Ascending aorta (tissue), 2 donors: ENCODE data around the gene GRK5. TPM values are rescaled to one million over a fixed set of nuclear protein-coding genes. Genes with fewer than 3 reads are reported as not detected.

Source experiments
- DNase-seq, 2 donors: peaks; one replicate each; pipeline ENCODE4 v3.0.0-alpha.2; 2019; ENCODE audit warnings: low spot score in 2 of 2
- H3K27ac ChIP-seq, 2 donors: fragments of 200-600 bp; sonication (generic); one replicate each; pipeline ENCODE4 v1.5.1; 2016 to 2017; ENCODE audit warnings: mild to moderate bottlenecking in 1 of 2
- H3K27me3 ChIP-seq: fragments of 200-600 bp; sonication (generic); one replicate; pipeline ENCODE4 v1.5.1; 2017
- H3K36me3 ChIP-seq, 2 donors: fragments of 200-600 bp; sonication (generic); one replicate each; pipeline ENCODE4 v1.5.1; 2016
- H3K4me1 ChIP-seq, 2 donors: fragments of 200-600 bp; sonication (generic); one replicate each; pipeline ENCODE4 v1.5.1; 2016 to 2017; ENCODE audit warnings: mild to moderate bottlenecking in 1 of 2
- H3K4me3 ChIP-seq, 2 donors: fragments of 200-600 bp; sonication (generic); one replicate each; pipeline ENCODE4 v1.5.1; 2016 to 2017; ENCODE audit warnings: mild to moderate bottlenecking in 1 of 2
- H3K9me3 ChIP-seq, 2 donors: fragments of 200-600 bp; sonication (generic); one replicate each; pipeline ENCODE4 v1.5.1; 2016
- CTCF ChIP-seq, 3 experiments: fragments of 200-600 bp in 2 of 3; fragments of 450-650 bp in 1 of 3; sonication (generic) in 2 of 3; IDR thresholded peaks; one replicate each; pipeline ENCODE4 v1.5.1; 2016 to 2019; ENCODE audit warnings: antibody characterized with exemption in 3 of 3, mild to moderate bottlenecking in 1 of 3, moderate library complexity in 1 of 3
- intact Hi-C: fragments of 100-400 bp; cut with DNase I; formaldehyde crosslinking; loops from one replicate; pipeline ENCODE4 v1.15.1; 2023
- total RNA-seq: library from RNA; depleted of rRNA; stranded (reverse); fragments of >200 nt; gene quantifications from one replicate; pipeline ENCODE4 v1.1.0, GENCODE V29; 2016

GRK5 gene
- total RNA-seq, 1 donor from 2014 or later: 75.5 TPM

GRCh38 chr10:119497243-119497642, 289.9 kb downstream of the GRK5 start:
- Histone ChIP-seq H3K27me3 (no peaks in the 10 kb centered on the region), H3K27ac (no peak overlapping the region), H3K4me1 (no peaks in the 10 kb centered on the region), H3K36me3 (no peaks in the 10 kb centered on the region), H3K4me3 (no peak overlapping the region), H3K9me3 (no peaks in the 10 kb centered on the region)
- intact Hi-C loops: no loop called here
- DNase-seq: no peak
- TF ChIP-seq CTCF (IDR thresholded peaks at IDR 0.05): no peak

GRCh38 chr10:119498889-119499676, 291.7 kb downstream of the GRK5 start:
- H3K4me1 ChIP-seq: no peaks in the 10 kb centered on the region
- TF ChIP-seq CTCF (IDR thresholded peaks at IDR 0.05): no peak
- no peak overlapping the region for H3K27ac ChIP-seq
- no peak for DNase-seq
- H3K9me3 ChIP-seq: no peaks in the 10 kb centered on the region
- no peaks in the 10 kb centered on the region for H3K27me3 ChIP-seq
- H3K36me3 ChIP-seq: no peaks in the 10 kb centered on the region
- intact Hi-C loops: no loop called here
- H3K4me3 ChIP-seq: no peak overlapping the region

- TF ChIP-seq CTCF (IDR thresholded peaks at IDR 0.05): no peak
- Histone ChIP-seq H3K4me1 (no peaks in the 10 kb centered on the region), H3K4me3 (no peak overlapping the region), H3K27me3 (no peaks in the 10 kb centered on the region), H3K9me3 (no peaks in the 10 kb centered on the region), H3K36me3 (no peaks in the 10 kb centered on the region), H3K27ac (no peak overlapping the region)
- DNase-seq: no peak
- intact Hi-C loops: no loop called here
These were observed 292.3 kb downstream of the GRK5 start for GRCh38 chr10:119499677-119500002.

- intact Hi-C loops: no loop called here
- H3K4me3 ChIP-seq: no peak overlapping the region
- H3K4me1 ChIP-seq: no peaks in the 10 kb centered on the region
- no peak for DNase-seq
- H3K9me3 ChIP-seq: no peaks in the 10 kb centered on the region
- no peaks in the 10 kb centered on the region for H3K36me3 ChIP-seq
- no peak overlapping the region for H3K27ac ChIP-seq
- no peaks in the 10 kb centered on the region for H3K27me3 ChIP-seq
- TF ChIP-seq CTCF (IDR thresholded peaks at IDR 0.05): no peak
These were observed 292.9 kb downstream of the GRK5 start for GRCh38 chr10:119500123-119500795.

- H3K36me3 ChIP-seq: no peaks in the 10 kb centered on the region
- H3K4me1 ChIP-seq: no peaks in the 10 kb centered on the region
- no peak overlapping the region for H3K27ac ChIP-seq
- no peaks in the 10 kb centered on the region for H3K9me3 ChIP-seq
- H3K27me3 ChIP-seq: no peaks in the 10 kb centered on the region
- intact Hi-C loops: no loop called here
- TF ChIP-seq CTCF (IDR thresholded peaks at IDR 0.05): no peak
- DNase-seq: no peak
- no peak overlapping the region for H3K4me3 ChIP-seq
These were observed 293.4 kb downstream of the GRK5 start for GRCh38 chr10:119500821-119501220.
